ENCODE data around the gene HECW1. TPM values are rescaled to one million over a fixed set of nuclear protein-coding genes. Genes with fewer than 3 reads are reported as not detected.
"Not testable (repeated sequence)": the region's sequence is repeated elsewhere in the genome, so short reads cannot be mapped to it uniquely, and the experiment has no call there.

Gene HECW1
- total RNA-seq, 1 donor from 2014 or later, result not detected

GRCh38 chr7:43345696-43346095 is 233.2 kb downstream of the HECW1 start:
- not testable (repeated sequence) for DNase-seq (ENCODE audit: low read depth, low spot score)

- DNase-seq (ENCODE audit: low read depth, low spot score), result no peak
Observed at GRCh38 chr7:43351683-43352082, 239.2 kb downstream of the HECW1 start.

- no peak for DNase-seq (ENCODE audit: low read depth, low spot score)
Observed at GRCh38 chr7:43353902-43354301, 241.5 kb downstream of the HECW1 start.

- no peak for DNase-seq (ENCODE audit: low read depth, low spot score)
Observed at GRCh38 chr7:43362652-43363034, 250.2 kb downstream of the HECW1 start.

GRCh38 chr7:43363035-43363791 is 250.8 kb downstream of the HECW1 start:
- DNase-seq (ENCODE audit: low read depth, low spot score), result no peak

- no peak for DNase-seq (ENCODE audit: low read depth, low spot score)
Observed at GRCh38 chr7:43364391-43364790, 251.9 kb downstream of the HECW1 start.

- DNase-seq (ENCODE audit: low read depth, low spot score), result no peak
Observed at GRCh38 chr7:43372676-43373355, 260.4 kb downstream of the HECW1 start.

- DNase-seq (ENCODE audit: low read depth, low spot score), result no peak
Observed at GRCh38 chr7:43377196-43377960, 264.9 kb downstream of the HECW1 start.

GRCh38 chr7:43379210-43379609 is 266.8 kb downstream of the HECW1 start:
- no peak for DNase-seq (ENCODE audit: low read depth, low spot score)

GRCh38 chr7:43384616-43385308 is 272.3 kb downstream of the HECW1 start:
- no peak for DNase-seq (ENCODE audit: low read depth, low spot score)

- DNase-seq (ENCODE audit: low read depth, low spot score), result no peak
Observed at GRCh38 chr7:43385309-43385680, 272.8 kb downstream of the HECW1 start.

- no peak for DNase-seq (ENCODE audit: low read depth, low spot score)
Observed at GRCh38 chr7:43385856-43386255, 273.4 kb downstream of the HECW1 start.

GRCh38 chr7:43387932-43388331 is 275.5 kb downstream of the HECW1 start:
- no peak for DNase-seq (ENCODE audit: low read depth, low spot score)

GRCh38 chr7:43390576-43390975 is 278.1 kb downstream of the HECW1 start:
- DNase-seq (ENCODE audit: low read depth, low spot score), result no peak

- no peak for DNase-seq (ENCODE audit: low read depth, low spot score)
Observed at GRCh38 chr7:43391518-43391917, 279.1 kb downstream of the HECW1 start.

- no peak for DNase-seq (ENCODE audit: low read depth, low spot score)
Observed at GRCh38 chr7:43392638-43393330, 280.3 kb downstream of the HECW1 start.

GRCh38 chr7:43394441-43395130 is 282.1 kb downstream of the HECW1 start:
- no peak for DNase-seq (ENCODE audit: low read depth, low spot score)

- no peak for DNase-seq (ENCODE audit: low read depth, low spot score)
Observed at GRCh38 chr7:43395351-43395750, 282.9 kb downstream of the HECW1 start.

GRCh38 chr7:43396187-43396740 is 283.8 kb downstream of the HECW1 start:
- no peak for DNase-seq (ENCODE audit: low read depth, low spot score)

- DNase-seq (ENCODE audit: low read depth, low spot score), result no peak
Observed at GRCh38 chr7:43398831-43399230, 286.4 kb downstream of the HECW1 start.

All from pulmonary artery endothelial cell (primary cell).